HepG2 (cell line): ENCODE data around the gene EML2. TPM values are rescaled to one million over a fixed set of nuclear protein-coding genes. Genes with fewer than 3 reads are reported as not detected.

Experiments used
- CBX1 ChIP-seq: IDR thresholded peaks from one replicate; pipeline ENCODE4 v1.6.1; 2016; ENCODE audit warnings: antibody characterized with exemption, low read depth
- FOXK2 ChIP-seq: fragments of 450-650 bp; IDR thresholded peaks from 2 replicates; pipeline ENCODE4 v1.6.1; 2016
- HNRNPK ChIP-seq: fragments of 200-400 bp; formaldehyde crosslinking; IDR thresholded peaks from 2 replicates; pipeline ENCODE4 v1.6.1; 2018; ENCODE audit warnings: low read length, low read depth, moderate library complexity, mild to moderate bottlenecking; ENCODE audit not compliant: poor library complexity, severe bottlenecking
- NFRKB ChIP-seq: fragments of 450-650 bp; IDR thresholded peaks from 2 replicates; pipeline ENCODE4 v1.6.1; 2017
- PHF5A ChIP-seq: IDR thresholded peaks from one replicate; pipeline ENCODE4 v1.6.1; 2018; ENCODE audit warnings: low read depth, missing genetic modification reagents; ENCODE audit not compliant: unreplicated experiment
- PHF8 ChIP-seq: sonication (generic); formaldehyde crosslinking; IDR thresholded peaks from 2 replicates; pipeline ENCODE4 v1.5.0; 2020; ENCODE audit warnings: missing genetic modification reagents
- REL ChIP-seq: sonication (generic); formaldehyde crosslinking; conservative IDR thresholded peaks from 2 replicates; pipeline ENCODE4 v1.8.0; 2022; ENCODE audit warnings: mild to moderate bottlenecking, missing genetic modification reagents, moderate library complexity
- TAF1 ChIP-seq: sonication (generic); formaldehyde crosslinking; IDR thresholded peaks from 2 replicates; pipeline ENCODE4 v1.4.0; 2020; ENCODE audit warnings: missing genetic modification reagents
- TEAD2 ChIP-seq: sonication (generic); formaldehyde crosslinking; IDR thresholded peaks from 2 replicates; pipeline ENCODE4 v1.9.0; 2021; ENCODE audit warnings: missing genetic modification reagents
- TEAD3 ChIP-seq: optimal IDR thresholded peaks from 2 replicates; pipeline ENCODE3; 2016; ENCODE audit warnings: borderline replicate concordance
- U2AF1 ChIP-seq: fragments of 200-400 bp; formaldehyde crosslinking; optimal IDR thresholded peaks from 2 replicates; pipeline ENCODE3; 2017; ENCODE audit warnings: mild to moderate bottlenecking, low read depth, low read length
- YEATS4 ChIP-seq: sonication (generic); formaldehyde crosslinking; IDR thresholded peaks from 2 replicates; pipeline ENCODE4 v1.4.0; 2020; ENCODE audit warnings: missing genetic modification reagents, borderline replicate concordance
- ZBTB7B ChIP-seq: sonication (generic); formaldehyde crosslinking; IDR thresholded peaks from 2 replicates; pipeline ENCODE4 v1.4.0; 2020; ENCODE audit warnings: missing genetic modification reagents
- ZFP1 ChIP-seq: IDR thresholded peaks from 2 replicates; pipeline ENCODE4 v1.6.1; 2016
- ZKSCAN5 ChIP-seq: sonication (generic); formaldehyde crosslinking; IDR thresholded peaks from 2 replicates; pipeline ENCODE4 v1.5.1; 2020; ENCODE audit warnings: mild to moderate bottlenecking, missing genetic modification reagents
- ZNF30 ChIP-seq: sonication (generic); formaldehyde crosslinking; IDR thresholded peaks from 2 replicates; pipeline ENCODE4 v1.5.0; 2020; ENCODE audit warnings: mild to moderate bottlenecking, missing genetic modification reagents
- ZNF329 ChIP-seq: sonication (generic); formaldehyde crosslinking; IDR thresholded peaks from 2 replicates; pipeline ENCODE4 v1.9.0; 2021; ENCODE audit warnings: low read depth, mild to moderate bottlenecking, missing genetic modification reagents
- ZNF354B ChIP-seq: sonication (generic); formaldehyde crosslinking; IDR thresholded peaks from 2 replicates; pipeline ENCODE4 v1.8.0; 2022; ENCODE audit warnings: mild to moderate bottlenecking, missing genetic modification reagents
- ZNF567 ChIP-seq: sonication (generic); formaldehyde crosslinking; IDR thresholded peaks from 2 replicates; pipeline ENCODE4 v1.8.1; 2023; ENCODE audit warnings: mild to moderate bottlenecking, missing genetic modification reagents, borderline replicate concordance
- ZNF629 ChIP-seq: sonication (generic); formaldehyde crosslinking; conservative IDR thresholded peaks from 2 replicates; pipeline ENCODE4 v1.5.0; 2020; ENCODE audit warnings: missing genetic modification reagents
- ZNF678 ChIP-seq: sonication (generic); formaldehyde crosslinking; IDR thresholded peaks from 2 replicates; pipeline ENCODE4 v1.4.0; 2020; ENCODE audit warnings: mild to moderate bottlenecking, missing genetic modification reagents
- ZNF775 ChIP-seq: sonication (generic); formaldehyde crosslinking; IDR thresholded peaks from 2 replicates; pipeline ENCODE4 v1.4.0; 2020; ENCODE audit warnings: missing genetic modification reagents, mild to moderate bottlenecking, moderate library complexity, borderline replicate concordance
- polyA plus RNA-seq, 8 experiments: library from polyadenylated mRNA; depleted of rRNA in 3 of 8; stranded (reverse) in 7 of 8; unstranded in 1 of 8; fragments of >200 nt; fragmentation: Illumina TruSeq in 4 of 8; extraction: Trizol in 4 of 8; gene quantifications; 2 replicates each; pipeline versions ENCODE4 v1.2.1 to v1.2.3, GENCODE V29; 2011 to 2016; ENCODE audit warnings: low read depth in 4 of 8, missing spikeins in 1 of 8, mixed read lengths in 1 of 8; ENCODE audit not compliant: insufficient read depth in 1 of 8
- total RNA-seq, 5 experiments: library from RNA; depleted of rRNA; stranded (reverse); fragments of >200 nt; fragmentation: Illumina TruSeq; extraction: Trizol; gene quantifications; 2 replicates each; pipeline ENCODE4 v1.2.3, GENCODE V29; 2016; ENCODE audit warnings: low read depth in 1 of 5
- TF ChIP-seq, protein P1 (sequence below): sonication (generic); formaldehyde crosslinking; IDR thresholded peaks from 2 replicates; pipeline ENCODE4 v1.8.1; 2023; ENCODE audit warnings: missing genetic modification reagents, inconsistent platforms, borderline replicate concordance
- TF ChIP-seq, protein P2 (sequence below): sonication (generic); formaldehyde crosslinking; IDR thresholded peaks from 2 replicates; pipeline ENCODE4 v1.4.0; 2020; ENCODE audit warnings: missing genetic modification reagents, mild to moderate bottlenecking, borderline replicate concordance

Gene EML2
- total and polyA plus RNA-seq, 2 of the 13 experiments (the other 11 are each of a cell fraction or from before 2014, with no cell fraction given) = 7.3 to 12.9 TPM

DNA sequence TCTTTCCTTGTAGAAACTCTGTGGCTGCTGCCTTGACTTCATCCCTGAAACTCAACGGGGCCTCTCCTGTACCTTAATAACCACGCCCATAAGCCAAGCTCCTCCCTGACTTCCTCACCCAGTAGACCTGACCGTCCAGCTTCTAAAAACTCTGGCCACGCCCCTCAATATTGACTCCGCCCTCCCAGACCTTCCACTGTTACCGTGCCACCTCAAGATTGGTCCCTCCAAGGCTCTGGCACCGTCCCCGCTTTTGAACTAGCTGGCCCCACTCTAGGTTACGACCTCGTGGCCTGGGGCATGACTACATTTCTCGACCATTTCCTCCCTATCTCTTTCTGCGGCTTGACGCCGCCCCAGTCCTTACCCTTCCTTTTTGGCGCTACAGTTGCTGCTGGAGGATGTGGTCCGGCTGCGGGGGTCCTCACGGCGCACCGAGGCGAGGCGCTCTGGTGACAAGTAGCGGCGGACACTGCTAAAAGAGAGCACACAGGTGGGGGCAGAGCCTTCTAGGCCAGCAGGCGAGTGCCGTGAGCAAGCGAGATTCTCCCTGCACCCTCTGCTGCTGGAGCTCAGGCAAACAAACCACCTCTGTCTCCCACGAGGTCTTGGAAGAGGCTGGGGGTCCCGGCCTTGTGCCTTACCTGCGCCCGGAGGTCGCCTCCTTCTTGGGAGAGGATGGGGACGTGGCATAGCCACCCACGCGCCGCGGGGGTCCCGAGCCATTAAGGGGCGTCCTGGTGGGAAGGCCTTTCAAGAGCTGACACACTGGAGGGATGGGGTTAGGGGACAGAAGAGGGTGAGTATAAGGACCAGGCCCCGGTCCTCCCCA is 2.3 kb upstream of the EML2 start (continued):
- TF ChIP-seq, protein P1, sequence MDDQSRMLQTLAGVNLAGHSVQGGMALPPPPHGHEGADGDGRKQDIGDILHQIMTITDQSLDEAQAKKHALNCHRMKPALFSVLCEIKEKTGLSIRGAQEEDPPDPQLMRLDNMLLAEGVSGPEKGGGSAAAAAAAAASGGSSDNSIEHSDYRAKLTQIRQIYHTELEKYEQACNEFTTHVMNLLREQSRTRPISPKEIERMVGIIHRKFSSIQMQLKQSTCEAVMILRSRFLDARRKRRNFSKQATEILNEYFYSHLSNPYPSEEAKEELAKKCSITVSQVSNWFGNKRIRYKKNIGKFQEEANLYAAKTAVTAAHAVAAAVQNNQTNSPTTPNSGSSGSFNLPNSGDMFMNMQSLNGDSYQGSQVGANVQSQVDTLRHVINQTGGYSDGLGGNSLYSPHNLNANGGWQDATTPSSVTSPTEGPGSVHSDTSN (CRISPR knock-in tag) = no peak
- no peak for TF ChIP-seq TEAD3 (CRISPR knock-in tag)
- TF ChIP-seq ZNF678 (CRISPR knock-in tag) = no peak
- TF ChIP-seq ZNF775 = no peak
- TF ChIP-seq CBX1 = no peak
- TF ChIP-seq PHF8 (CRISPR knock-in tag) = no peak
- TF ChIP-seq REL (CRISPR knock-in tag) = 0 out of 2 replicates have a peak, but pooled peaks have one; percentile 61
- TF ChIP-seq ZNF30 (CRISPR knock-in tag) = no peak
- TF ChIP-seq PHF5A (CRISPR knock-in tag) = no peak
- TF ChIP-seq ZNF354B = no peak
- no peak for TF ChIP-seq ZFP1 (CRISPR knock-in tag)
- TF ChIP-seq ZBTB7B (CRISPR knock-in tag) = no peak
- no peak for TF ChIP-seq ZNF329 (CRISPR knock-in tag)
- TF ChIP-seq FOXK2 = no peak
- no peak for TF ChIP-seq ZKSCAN5 (CRISPR knock-in tag)
- TF ChIP-seq ZNF567 (CRISPR knock-in tag) = no peak
- TF ChIP-seq NFRKB = no peak
- TF ChIP-seq TEAD2 (CRISPR knock-in tag) = no peak
- no peak for TF ChIP-seq ZNF629 (CRISPR knock-in tag)
- TF ChIP-seq U2AF1 = peak; percentile 79
- TF ChIP-seq, protein P2, sequence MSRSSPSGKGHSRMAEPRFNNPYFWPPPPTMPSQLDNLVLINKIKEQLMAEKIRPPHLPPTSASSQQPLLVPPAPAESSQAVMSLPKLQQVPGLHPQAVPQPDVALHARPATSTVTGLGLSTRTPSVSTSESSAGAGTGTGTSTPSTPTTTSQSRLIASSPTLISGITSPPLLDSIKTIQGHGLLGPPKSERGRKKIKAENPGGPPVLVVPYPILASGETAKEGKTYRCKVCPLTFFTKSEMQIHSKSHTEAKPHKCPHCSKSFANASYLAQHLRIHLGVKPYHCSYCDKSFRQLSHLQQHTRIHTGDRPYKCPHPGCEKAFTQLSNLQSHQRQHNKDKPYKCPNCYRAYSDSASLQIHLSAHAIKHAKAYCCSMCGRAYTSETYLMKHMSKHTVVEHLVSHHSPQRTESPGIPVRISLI (CRISPR knock-in tag) = no peak
- TF ChIP-seq TAF1 (CRISPR knock-in tag) = peak; percentile 40; the same call in 1 of the 2 replicates
- TF ChIP-seq YEATS4 (CRISPR knock-in tag) = no peak; the same call in 1 of the 2 replicates
- no peak for TF ChIP-seq HNRNPK
